Measurements from ENCODE around the gene RAF1. TPM values are rescaled to one million over a fixed set of nuclear protein-coding genes. Genes with fewer than 3 reads are reported as not detected.
"Not testable (repeated sequence)": the region's sequence is repeated elsewhere in the genome, so short reads cannot be mapped to it uniquely, and the experiment has no call there.

Gene RAF1
- total and polyA plus RNA-seq, 2 of the 13 experiments (the other 11 are each of a cell fraction or from before 2014, with no cell fraction given), result 72.2 to 91.4 TPM

DNA sequence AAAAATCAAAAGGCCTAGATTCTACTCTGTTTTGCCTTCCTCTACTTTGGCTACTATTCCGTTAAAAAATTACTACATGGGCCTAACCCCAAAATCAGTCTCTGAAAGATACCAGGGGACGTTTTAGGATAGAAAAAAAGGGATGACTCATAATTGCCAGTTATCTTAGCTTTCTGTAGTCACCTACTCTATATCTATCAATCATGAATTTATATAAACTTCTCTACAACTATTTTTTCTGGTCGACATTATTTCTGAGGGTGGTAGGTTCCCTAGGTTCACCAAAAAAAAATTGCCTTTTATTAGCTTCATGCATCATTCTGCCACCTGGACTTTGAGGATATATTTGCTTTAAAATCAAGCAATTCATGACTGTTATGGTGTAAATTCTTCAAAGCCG lies 36.5 kb downstream of the RAF1 start:
- Histone ChIP-seq H3K9me3 (ENCODE audit: low read length) (no peaks in the 10 kb centered on the region), H3K9ac (ENCODE audit: insufficient read depth, low read depth, low read length) (no peak overlapping the region), H3K36me3 (replicated peaks in 1 of 2; ENCODE audit: control insufficient read depth in 1 of 2, insufficient read depth in 2 of 2, low read length in 2 of 2) (no peaks in the 10 kb centered on the region), H3K27me3 (ENCODE audit: control insufficient read depth in 1 of 2, insufficient read depth in 2 of 2, low read length in 2 of 2) (no peaks in the 10 kb centered on the region), H3K4me3 (replicated peaks in 1 of 3; ENCODE audit: insufficient read depth in 1 of 3, low read depth in 2 of 3, low read length in 3 of 3) (no peak overlapping the region), H3K4me1 (ENCODE audit: insufficient read depth, low read length) (peaks cover 25% of the 10 kb centered on the region), H4K20me1 (ENCODE audit: insufficient read depth, low read length) (peaks cover 48% of the 10 kb centered on the region), H3K27ac (ENCODE audit: extremely low read length, insufficient read depth, low read length) (no peak overlapping the region), H3K4me2 (ENCODE audit: low read depth, low read length) (no peak overlapping the region), H2AFZ (ENCODE audit: low read length) (no peak overlapping the region), H3K79me2 (ENCODE audit: insufficient read depth, low read length) (peaks cover 87% of the 10 kb centered on the region)
- FAIRE-seq (no peak), ATAC-seq (no peak), DNase-seq (ENCODE audit: low spot score) (no peak)
- ChIA-PET POLR2A (no interaction called here), CTCF (ENCODE audit: low intra/inter-chr PET ratio, low total read pairs) (no interaction called here)
- WGBS (ENCODE audit: low lambda C conversion rate), result 88% methylated on average over 4 of the region's 4 CpGs
- intact Hi-C loops (cut with micrococcal nuclease; ENCODE audit: unreplicated experiment) (loop anchor here (10.0 kb wide), 1 partner anchor 47 kb away; no protein-coding TSS in a partner anchor), in situ Hi-C loops (cut with HindIII; ENCODE audit: extremely low pct_ligation_motif_present, low pct_unique_long_range_greater_than_20kb) (no loop called here)
- TF ChIP-seq POLR2A (IDR thresholded peaks at IDR 0.05; ENCODE audit: insufficient read depth in 1 of 2, low read depth in 2 of 2, low read length in 2 of 2), result no peak
- no peak for TF ChIP-seq HOXA5 (CRISPR knock-in tag; IDR thresholded peaks at IDR 0.05)
- no peak for TF ChIP-seq NFIB (CRISPR knock-in tag; IDR thresholded peaks at IDR 0.05; ENCODE audit: borderline replicate concordance)
- no TSS peak for BruUV-seq (replicated peaks)

- H3K4me2 ChIP-seq (ENCODE audit: low read depth, low read length); H3K36me3 ChIP-seq (replicated peaks in 1 of 2; ENCODE audit: control insufficient read depth in 1 of 2, insufficient read depth in 2 of 2, low read length in 2 of 2); H3K9me3 ChIP-seq (ENCODE audit: low read length); H3K27ac ChIP-seq (ENCODE audit: extremely low read length, insufficient read depth, low read length); FAIRE-seq; BruUV-seq (replicated peaks); H3K4me3 ChIP-seq (replicated peaks in 1 of 3; ENCODE audit: insufficient read depth in 1 of 3, low read depth in 2 of 3, low read length in 3 of 3); H3K9ac ChIP-seq (ENCODE audit: insufficient read depth, low read depth, low read length); H3K27me3 ChIP-seq (ENCODE audit: control insufficient read depth in 1 of 2, insufficient read depth in 2 of 2, low read length in 2 of 2); in situ Hi-C loops (cut with HindIII; ENCODE audit: extremely low pct_ligation_motif_present, low pct_unique_long_range_greater_than_20kb); POLR2A ChIA-PET; DNase-seq (ENCODE audit: low spot score); H2AFZ ChIP-seq (ENCODE audit: low read length); ATAC-seq; CTCF ChIA-PET (ENCODE audit: low intra/inter-chr PET ratio, low total read pairs): not testable (repeated sequence)
- Histone ChIP-seq H3K79me2 (ENCODE audit: insufficient read depth, low read length) (peaks cover 91% of the 10 kb centered on the region), H3K4me1 (ENCODE audit: insufficient read depth, low read length) (peaks cover 35% of the 10 kb centered on the region), H4K20me1 (ENCODE audit: insufficient read depth, low read length) (peaks cover 45% of the 10 kb centered on the region)
- WGBS (ENCODE audit: low lambda C conversion rate), result 97% methylated on average over 3 of the region's 3 CpGs
- intact Hi-C loops (cut with micrococcal nuclease; ENCODE audit: unreplicated experiment), result loop anchor here (10.0 kb wide), 1 partner anchor 50 kb away; no protein-coding TSS in a partner anchor
Observed at GRCh38 chr3:12624964-12625363, 39.0 kb downstream of the RAF1 start.
